Coronary artery (tissue), 2 donors: ENCODE data around the gene SRPRB.

ENCODE experiments used
- DNase-seq: peaks from one replicate; pipeline ENCODE4 v3.0.0-alpha.2; 2017; ENCODE audit warnings: low spot score
- H3K27ac ChIP-seq, 2 donors: fragments of 200-600 bp; sonication (generic); one replicate each; pipeline ENCODE4 v1.5.1; 2016 to 2019
- H3K4me3 ChIP-seq: fragments of 200-600 bp; sonication (generic); 2 replicates; pipeline ENCODE4 v1.5.1; 2016; ENCODE audit warnings: mild to moderate bottlenecking, moderate library complexity
- TF ChIP-seq, protein P1 (sequence below): fragments of 200-600 bp; sonication (generic); IDR thresholded peaks from one replicate; pipeline ENCODE4 v1.5.1; 2019; ENCODE audit warnings: antibody characterized with exemption

Gene SRPRB

DNA sequence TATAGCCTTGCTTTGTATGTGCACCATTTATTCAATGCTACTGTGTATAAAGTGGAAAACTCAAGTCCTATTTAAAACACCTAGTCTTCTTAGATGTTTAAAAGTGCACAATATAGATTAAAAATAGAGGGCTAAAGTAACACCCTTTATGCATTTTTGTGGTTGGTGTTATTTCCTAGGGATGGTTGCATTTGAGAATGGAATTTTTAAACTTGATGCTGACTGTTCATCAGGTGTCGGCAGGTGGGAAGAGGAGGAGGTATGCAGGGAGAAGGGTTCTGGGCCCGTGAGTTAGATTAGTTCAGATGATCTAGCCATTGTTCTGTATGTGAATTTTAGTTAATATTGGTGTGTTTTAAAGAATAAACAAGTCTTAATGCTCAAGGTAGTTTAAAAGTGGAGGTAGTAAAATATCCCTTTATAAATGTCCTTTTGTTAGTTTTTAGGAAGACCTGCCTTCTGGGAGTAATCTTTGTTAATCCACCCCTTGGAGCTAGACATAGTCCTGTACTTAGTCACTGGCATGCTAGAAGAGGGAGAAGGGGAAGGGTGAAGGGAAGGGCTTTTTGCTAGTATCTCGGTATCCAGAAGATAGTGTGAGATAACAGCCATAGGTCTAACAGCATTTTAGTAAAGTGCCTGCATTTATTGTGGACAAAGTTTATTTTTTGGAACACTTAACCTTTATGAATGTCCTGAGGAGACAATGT, 8.1 kb upstream of the SRPRB start:
- TF ChIP-seq, protein P1, sequence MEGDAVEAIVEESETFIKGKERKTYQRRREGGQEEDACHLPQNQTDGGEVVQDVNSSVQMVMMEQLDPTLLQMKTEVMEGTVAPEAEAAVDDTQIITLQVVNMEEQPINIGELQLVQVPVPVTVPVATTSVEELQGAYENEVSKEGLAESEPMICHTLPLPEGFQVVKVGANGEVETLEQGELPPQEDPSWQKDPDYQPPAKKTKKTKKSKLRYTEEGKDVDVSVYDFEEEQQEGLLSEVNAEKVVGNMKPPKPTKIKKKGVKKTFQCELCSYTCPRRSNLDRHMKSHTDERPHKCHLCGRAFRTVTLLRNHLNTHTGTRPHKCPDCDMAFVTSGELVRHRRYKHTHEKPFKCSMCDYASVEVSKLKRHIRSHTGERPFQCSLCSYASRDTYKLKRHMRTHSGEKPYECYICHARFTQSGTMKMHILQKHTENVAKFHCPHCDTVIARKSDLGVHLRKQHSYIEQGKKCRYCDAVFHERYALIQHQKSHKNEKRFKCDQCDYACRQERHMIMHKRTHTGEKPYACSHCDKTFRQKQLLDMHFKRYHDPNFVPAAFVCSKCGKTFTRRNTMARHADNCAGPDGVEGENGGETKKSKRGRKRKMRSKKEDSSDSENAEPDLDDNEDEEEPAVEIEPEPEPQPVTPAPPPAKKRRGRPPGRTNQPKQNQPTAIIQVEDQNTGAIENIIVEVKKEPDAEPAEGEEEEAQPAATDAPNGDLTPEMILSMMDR, result no peak
- DNase-seq, result no peak
- Histone ChIP-seq H3K4me3 (no peak overlapping the region), H3K27ac (no peak overlapping the region)

GRCh38 chr3:133799794-133800585, 5.6 kb upstream of the SRPRB start:
- TF ChIP-seq, protein P1, result no peak
- no peak for DNase-seq
- Histone ChIP-seq H3K27ac (no peak overlapping the region), H3K4me3 (no peak overlapping the region)

- no peak overlapping the region for H3K4me3 ChIP-seq
- H3K27ac ChIP-seq, result no peak overlapping the region
- no peak for DNase-seq
- TF ChIP-seq, protein P1, result no peak
These were observed 2.1 kb upstream of the SRPRB start for GRCh38 chr3:133803469-133803868.

DNA sequence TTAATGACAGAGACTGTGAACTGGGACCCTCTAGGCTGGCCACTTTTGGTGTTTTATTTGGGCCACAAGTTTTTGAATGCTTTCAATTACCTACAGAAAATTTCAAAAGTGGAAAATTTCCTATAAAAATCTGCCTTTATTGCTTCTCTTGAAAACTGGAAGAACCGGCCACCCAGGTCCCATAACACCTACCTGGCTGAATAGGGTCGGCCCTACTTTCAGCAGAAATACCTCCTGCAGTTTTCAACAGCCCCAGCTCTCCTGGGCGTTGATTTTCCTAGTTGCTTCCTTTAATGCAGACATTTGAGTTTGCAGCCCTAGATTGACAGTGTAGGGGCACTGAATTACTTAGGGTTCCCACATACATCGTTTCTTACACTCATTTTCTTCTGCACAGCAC, 719 bp upstream of the SRPRB start:
- Histone ChIP-seq H3K4me3 (peak overlapping the region; percentile 95), H3K27ac (no peak overlapping the region)
- no peak for DNase-seq
- TF ChIP-seq, protein P1, result no peak

DNA sequence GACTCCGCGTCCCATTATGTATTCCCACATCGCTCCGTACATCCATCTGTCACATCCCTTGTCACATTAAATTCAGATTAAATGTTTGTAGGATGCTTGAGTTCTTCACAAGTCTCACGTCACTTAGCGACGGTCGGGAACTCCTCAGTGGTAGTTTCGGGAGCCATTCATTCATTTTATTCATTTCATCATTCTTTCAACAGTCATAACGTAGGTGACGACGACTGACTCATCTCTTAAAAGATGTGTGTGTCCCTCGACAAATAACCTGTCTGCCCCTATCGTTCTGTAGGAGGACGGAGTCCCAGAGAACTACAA, 272 bp upstream of the SRPRB start:
- H3K27ac ChIP-seq, result no peak overlapping the region
- TF ChIP-seq, protein P1, result no peak
- DNase-seq, result no peak
- peak overlapping the region; percentile 95 for H3K4me3 ChIP-seq

DNA sequence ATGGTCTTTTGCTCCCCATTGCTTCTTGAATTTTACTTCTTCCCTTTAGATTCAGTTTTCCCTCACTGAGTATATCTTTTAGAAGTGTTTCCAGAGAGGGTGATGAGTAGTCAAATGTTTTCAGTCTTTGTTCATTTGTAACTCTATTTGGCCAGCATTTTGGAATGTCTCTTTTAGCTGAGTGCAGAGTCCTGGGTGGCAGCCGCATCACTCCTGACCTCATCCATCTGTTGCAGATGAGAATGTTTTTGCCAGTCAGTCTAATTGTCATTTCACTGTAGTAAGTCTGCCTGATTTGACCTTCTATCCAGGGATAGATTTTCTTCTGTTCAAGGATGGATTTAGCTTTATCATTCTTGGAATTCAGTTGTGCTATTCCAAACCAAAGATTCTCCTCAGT, 7.3 kb downstream of the SRPRB start:
- Histone ChIP-seq H3K4me3 (no peak overlapping the region), H3K27ac (no peak overlapping the region)
- TF ChIP-seq, protein P1, result no peak
- no peak for DNase-seq

DNA sequence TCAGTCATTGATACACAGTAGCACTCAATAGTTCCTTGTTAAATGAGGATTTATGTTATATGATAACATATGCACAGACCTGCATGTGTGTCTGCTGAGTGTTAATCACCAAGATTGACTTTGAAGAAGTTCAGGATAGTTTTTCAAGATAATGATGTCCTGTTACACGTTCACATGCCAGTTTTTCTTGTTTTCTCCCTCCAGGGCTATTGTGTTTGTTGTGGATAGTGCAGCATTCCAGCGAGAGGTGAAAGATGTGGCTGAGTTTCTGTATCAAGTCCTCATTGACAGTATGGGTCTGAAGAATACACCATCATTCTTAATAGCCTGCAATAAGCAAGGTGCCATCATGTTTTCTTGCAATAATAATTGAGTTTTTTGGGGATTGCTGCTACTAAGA, 9.8 kb downstream of the SRPRB start:
- no peak overlapping the region for H3K4me3 ChIP-seq
- TF ChIP-seq, protein P1, result no peak
- no peak for DNase-seq
- no peak overlapping the region for H3K27ac ChIP-seq
